Activated CD8-positive, alpha-beta memory T cell treated with anti-CD3 and anti-CD28 coated beads, Interleukin-2, amount 10 ng/mL, durations not matched to agents 7 days and 5 days (primary cell): ENCODE results near the gene TMCC3. TPM values are rescaled to one million over a fixed set of nuclear protein-coding genes. Genes with fewer than 3 reads are reported as not detected.
"Not testable (repeated sequence)": the region's sequence is repeated elsewhere in the genome, so short reads cannot be mapped to it uniquely, and the experiment has no call there.

Experiments
- ATAC-seq: fragments of 150-1000 bp; cut with Tn5 transposase; one replicate; pipeline ENCODE4 v1.10.0; 2021; ENCODE audit warnings: moderate library complexity
- CTCF ChIA-PET: fragments of 350-600 bp; sonication (Branson Sonifier 250); formaldehyde crosslinking; loops from one replicate; lab custom pipeline; 2021; ENCODE audit warnings: antibody characterized with exemption; lab: Charles Lee
- DNase-seq: peaks from one replicate; pipeline ENCODE4 v3.0.0-alpha.2; 2020
- H3K27ac Mint-ChIP-seq: one replicate; pipeline ENCODE4 v1.8.0; 2021; ENCODE audit warnings: mild to moderate bottlenecking, mixed read lengths
- H3K27me3 Mint-ChIP-seq: one replicate; pipeline ENCODE4 v1.8.0; 2021; ENCODE audit warnings: mixed read lengths
- H3K36me3 Mint-ChIP-seq: one replicate; pipeline ENCODE4 v1.8.0; 2021; ENCODE audit warnings: mild to moderate bottlenecking, mixed read lengths
- H3K4me1 Mint-ChIP-seq: one replicate; pipeline ENCODE4 v1.8.0; 2021; ENCODE audit warnings: mixed read lengths
- H3K4me3 Mint-ChIP-seq: one replicate; pipeline ENCODE4 v1.8.0; 2021; ENCODE audit warnings: mild to moderate bottlenecking, moderate library complexity, mixed read lengths
- H3K9me3 Mint-ChIP-seq: one replicate; pipeline ENCODE4 v1.8.0; 2022; ENCODE audit warnings: low read depth, mixed read lengths
- total RNA-seq, 2 experiments: library from RNA; stranded (reverse); gene quantifications; one replicate each; pipeline ENCODE4 v1.2.3, GENCODE V29; 2021

The TMCC3 gene
- total RNA-seq, 2 experiments from 2014 or later = 0.29 to 0.33 TPM

- H3K27ac Mint-ChIP-seq = no peak overlapping the region
These were observed 29.7 kb downstream of the TMCC3 start for GRCh38 chr12:94620621-94621020.

GRCh38 chr12:94618995-94619695, 31.2 kb downstream of the TMCC3 start:
- H3K27me3 Mint-ChIP-seq = peaks cover 6% of the 10 kb centered on the region
- DNase-seq = no peak
- H3K27ac Mint-ChIP-seq = no peak overlapping the region
- H3K9me3 Mint-ChIP-seq = no peaks in the 10 kb centered on the region
- CTCF ChIA-PET = no interaction called here
- peaks cover 29% of the 10 kb centered on the region for H3K4me1 Mint-ChIP-seq
- no peak for ATAC-seq
- peaks cover 2% of the 10 kb centered on the region for H3K36me3 Mint-ChIP-seq
- no peak overlapping the region for H3K4me3 Mint-ChIP-seq

More at GRCh38 chr12:94620621-94621020, 29.7 kb downstream of the TMCC3 start:
- no peaks in the 10 kb centered on the region for H3K9me3 Mint-ChIP-seq
- peaks cover 28% of the 10 kb centered on the region for H3K4me1 Mint-ChIP-seq
- H3K4me3 Mint-ChIP-seq = no peak overlapping the region
- ATAC-seq (no peak), DNase-seq (no peak)
- H3K36me3 Mint-ChIP-seq = peaks cover 3% of the 10 kb centered on the region
- no peaks in the 10 kb centered on the region for H3K27me3 Mint-ChIP-seq
- CTCF ChIA-PET = interaction anchor here (1.0 to 1.1 kb wide), 2 partner anchors 17 to 33 kb away, joined by 3 read pairs; no protein-coding TSS in a partner anchor

- CTCF ChIA-PET = no interaction called here
- Mint-ChIP-seq H3K4me3 (no peak overlapping the region), H3K36me3 (no peaks in the 10 kb centered on the region), H3K27ac (no peak overlapping the region), H3K9me3 (no peaks in the 10 kb centered on the region), H3K4me1 (peaks cover 19% of the 10 kb centered on the region), H3K27me3 (peaks cover 8% of the 10 kb centered on the region)
- ATAC-seq (no peak), DNase-seq (no peak)
These were observed 33.3 kb downstream of the TMCC3 start for GRCh38 chr12:94617101-94617500.

GRCh38 chr12:94616203-94616729, 34.1 kb downstream of the TMCC3 start:
- H3K27ac Mint-ChIP-seq = no peak overlapping the region
- no peak for ATAC-seq

GRCh38 chr12:94615260-94616181, 34.8 kb downstream of the TMCC3 start:
- Mint-ChIP-seq H3K27ac (no peak overlapping the region), H3K36me3 (no peaks in the 10 kb centered on the region), H3K4me3 (no peak overlapping the region), H3K4me1 (peaks cover 8% of the 10 kb centered on the region), H3K27me3 (peaks cover 10% of the 10 kb centered on the region), H3K9me3 (no peaks in the 10 kb centered on the region)
- CTCF ChIA-PET = no interaction called here
- DNase-seq (no peak), ATAC-seq (no peak)

More at GRCh38 chr12:94616203-94616729, 34.1 kb downstream of the TMCC3 start:
- H3K36me3 Mint-ChIP-seq = no peaks in the 10 kb centered on the region
- DNase-seq = no peak
- no peak overlapping the region for H3K4me3 Mint-ChIP-seq
- no peaks in the 10 kb centered on the region for H3K9me3 Mint-ChIP-seq
- CTCF ChIA-PET = no interaction called here
- H3K4me1 Mint-ChIP-seq = peaks cover 11% of the 10 kb centered on the region
- peaks cover 8% of the 10 kb centered on the region for H3K27me3 Mint-ChIP-seq

- CTCF ChIA-PET = interaction anchor here (1.4 kb wide), 1 partner anchor 9 kb away, joined by 5 read pairs; no protein-coding TSS in a partner anchor
- no peak overlapping the region for H3K4me3 Mint-ChIP-seq
- no peaks in the 10 kb centered on the region for H3K36me3 Mint-ChIP-seq
- DNase-seq = no peak
- no peak overlapping the region for H3K27ac Mint-ChIP-seq
- peaks cover 5% of the 10 kb centered on the region for H3K4me1 Mint-ChIP-seq
- no peak for ATAC-seq
- H3K27me3 Mint-ChIP-seq = peaks cover 14% of the 10 kb centered on the region
- H3K9me3 Mint-ChIP-seq = no peaks in the 10 kb centered on the region
These were observed 36.1 kb downstream of the TMCC3 start for GRCh38 chr12:94614288-94614721.

GRCh38 chr12:94609917-94610443, 40.4 kb downstream of the TMCC3 start:
- Mint-ChIP-seq H3K36me3 (no peaks in the 10 kb centered on the region), H3K27ac (no peak overlapping the region), H3K27me3 (peaks cover 37% of the 10 kb centered on the region), H3K4me1 (no peaks in the 10 kb centered on the region), H3K9me3 (no peaks in the 10 kb centered on the region), H3K4me3 (no peak overlapping the region)
- no peak for ATAC-seq
- CTCF ChIA-PET = no interaction called here
- DNase-seq = no peak

GRCh38 chr12:94606810-94607209, 43.5 kb downstream of the TMCC3 start:
- ATAC-seq, DNase-seq, H3K9me3 Mint-ChIP-seq, H3K4me3 Mint-ChIP-seq, H3K4me1 Mint-ChIP-seq, H3K27ac Mint-ChIP-seq, H3K36me3 Mint-ChIP-seq, CTCF ChIA-PET: not testable (repeated sequence)
- H3K27me3 Mint-ChIP-seq = peaks cover 41% of the 10 kb centered on the region

GRCh38 chr12:94604366-94604698, 46.0 kb downstream of the TMCC3 start:
- no peaks in the 10 kb centered on the region for H3K36me3 Mint-ChIP-seq
- H3K27me3 Mint-ChIP-seq = peaks cover 38% of the 10 kb centered on the region
- DNase-seq (no peak), ATAC-seq (no peak)
- no peak overlapping the region for H3K27ac Mint-ChIP-seq
- no peaks in the 10 kb centered on the region for H3K9me3 Mint-ChIP-seq
- H3K4me3 Mint-ChIP-seq = no peak overlapping the region
- peaks cover 3% of the 10 kb centered on the region for H3K4me1 Mint-ChIP-seq
- CTCF ChIA-PET = interaction anchor here (1.9 kb wide), 1 partner anchor 40 kb away, joined by 10 read pairs; no protein-coding TSS in a partner anchor

- Mint-ChIP-seq H3K4me3 (no peak overlapping the region), H3K9me3 (no peaks in the 10 kb centered on the region), H3K36me3 (no peaks in the 10 kb centered on the region), H3K27ac (no peak overlapping the region), H3K27me3 (peaks cover 37% of the 10 kb centered on the region), H3K4me1 (peaks cover 3% of the 10 kb centered on the region)
- CTCF ChIA-PET = interaction anchor here (0.6 to 1.9 kb wide), 3 partner anchors 16 to 70 kb away, joined by 3 to 10 read pairs (median 3); no protein-coding TSS in a partner anchor
- DNase-seq (peak; percentile 64), ATAC-seq (peak; percentile 61)
These were observed 46.7 kb downstream of the TMCC3 start for GRCh38 chr12:94603434-94604365.

GRCh38 chr12:94602024-94602423, 48.3 kb downstream of the TMCC3 start:
- Mint-ChIP-seq H3K36me3 (no peaks in the 10 kb centered on the region), H3K27ac (no peak overlapping the region), H3K4me3 (no peak overlapping the region), H3K4me1 (peaks cover 3% of the 10 kb centered on the region), H3K27me3 (peaks cover 36% of the 10 kb centered on the region), H3K9me3 (no peaks in the 10 kb centered on the region)
- DNase-seq (no peak), ATAC-seq (no peak)
- CTCF ChIA-PET = no interaction called here

- CTCF ChIA-PET = interaction anchor here (0.8 kb wide), 1 partner anchor 296 kb away, joined by 3 read pairs; no protein-coding TSS in a partner anchor
- H3K27ac Mint-ChIP-seq, ATAC-seq, H3K4me3 Mint-ChIP-seq, DNase-seq, H3K36me3 Mint-ChIP-seq, H3K4me1 Mint-ChIP-seq, H3K9me3 Mint-ChIP-seq: not testable (repeated sequence)
- H3K27me3 Mint-ChIP-seq = peaks cover 31% of the 10 kb centered on the region
These were observed 49.0 kb downstream of the TMCC3 start for GRCh38 chr12:94601307-94601706.
